GM18517 (cell line): ENCODE results near the gene GLI3.

Source experiments
- ATAC-seq: cut with Tn5 transposase; IDR thresholded peaks from one replicate; pipeline ENCODE4 v1.9.1; 2021; ENCODE audit warnings: mild to moderate bottlenecking, moderate library complexity; ENCODE audit not compliant: unreplicated experiment

Gene GLI3

GRCh38 chr7:42055171-42055570, 181.8 kb downstream of the GLI3 start:
- no peak for ATAC-seq

- ATAC-seq, result no peak
Measured at GRCh38 chr7:42053834-42054233, 183.2 kb downstream of the GLI3 start.

GRCh38 chr7:42049761-42050160, 187.2 kb downstream of the GLI3 start:
- ATAC-seq, result no peak

- no peak for ATAC-seq
Measured at GRCh38 chr7:42046483-42046882, 190.5 kb downstream of the GLI3 start.

- ATAC-seq, result no peak
Measured at GRCh38 chr7:42045961-42046360, 191.0 kb downstream of the GLI3 start.

- no peak for ATAC-seq
Measured at GRCh38 chr7:42039921-42040320, 197.1 kb downstream of the GLI3 start.

- ATAC-seq, result no peak
Measured at GRCh38 chr7:42035210-42035609, 201.8 kb downstream of the GLI3 start.

- ATAC-seq, result no peak
Measured at GRCh38 chr7:42033480-42033879, 203.5 kb downstream of the GLI3 start.

GRCh38 chr7:42029405-42029804, 207.6 kb downstream of the GLI3 start:
- no peak for ATAC-seq

GRCh38 chr7:42027521-42027920, 209.5 kb downstream of the GLI3 start:
- ATAC-seq, result no peak

- no peak for ATAC-seq
Measured at GRCh38 chr7:42026622-42027197, 210.3 kb downstream of the GLI3 start.

GRCh38 chr7:42025635-42026375, 211.2 kb downstream of the GLI3 start:
- no peak for ATAC-seq

- ATAC-seq, result no peak
Measured at GRCh38 chr7:42024537-42024936, 212.5 kb downstream of the GLI3 start.

GRCh38 chr7:42023262-42023661, 213.7 kb downstream of the GLI3 start:
- no peak for ATAC-seq

GRCh38 chr7:42022791-42023190, 214.2 kb downstream of the GLI3 start:
- no peak for ATAC-seq

GRCh38 chr7:42022056-42022455, 215.0 kb downstream of the GLI3 start:
- no peak for ATAC-seq

- no peak for ATAC-seq
Measured at GRCh38 chr7:42021631-42022030, 215.4 kb downstream of the GLI3 start.

- no peak for ATAC-seq
Measured at GRCh38 chr7:42020061-42020460, 216.9 kb downstream of the GLI3 start.

GRCh38 chr7:42017349-42017986, 219.5 kb downstream of the GLI3 start:
- no peak for ATAC-seq

- ATAC-seq, result no peak
Measured at GRCh38 chr7:42016517-42016916, 220.5 kb downstream of the GLI3 start.

- no peak for ATAC-seq
Measured at GRCh38 chr7:42014625-42015618, 222.1 kb downstream of the GLI3 start.
